Myocyte (in vitro differentiated cells): ENCODE data around the gene NDOR1. TPM values are rescaled to one million over a fixed set of nuclear protein-coding genes. Genes with fewer than 3 reads are reported as not detected.
"Not testable (repeated sequence)": the region's sequence is repeated elsewhere in the genome, so short reads cannot be mapped to it uniquely, and the experiment has no call there.

ENCODE experiments used
- DNase-seq: peaks from one replicate; pipeline ENCODE4 v3.0.0-alpha.2; 2012; ENCODE audit warnings: low read depth
- microRNA-seq: library from miRNA; unstranded; fragments of <30 nt; microRNA quantifications from one replicate; pipeline ENCODE4, GENCODE V29; 2016
- total RNA-seq: library from RNA; depleted of rRNA; stranded (reverse); fragments of >200 nt; gene quantifications from 2 replicates; pipeline ENCODE4 v1.2.3, GENCODE V29; 2014

The NDOR1 gene
- total RNA-seq, 1 donor from 2014 or later: 6.1 TPM

DNA sequence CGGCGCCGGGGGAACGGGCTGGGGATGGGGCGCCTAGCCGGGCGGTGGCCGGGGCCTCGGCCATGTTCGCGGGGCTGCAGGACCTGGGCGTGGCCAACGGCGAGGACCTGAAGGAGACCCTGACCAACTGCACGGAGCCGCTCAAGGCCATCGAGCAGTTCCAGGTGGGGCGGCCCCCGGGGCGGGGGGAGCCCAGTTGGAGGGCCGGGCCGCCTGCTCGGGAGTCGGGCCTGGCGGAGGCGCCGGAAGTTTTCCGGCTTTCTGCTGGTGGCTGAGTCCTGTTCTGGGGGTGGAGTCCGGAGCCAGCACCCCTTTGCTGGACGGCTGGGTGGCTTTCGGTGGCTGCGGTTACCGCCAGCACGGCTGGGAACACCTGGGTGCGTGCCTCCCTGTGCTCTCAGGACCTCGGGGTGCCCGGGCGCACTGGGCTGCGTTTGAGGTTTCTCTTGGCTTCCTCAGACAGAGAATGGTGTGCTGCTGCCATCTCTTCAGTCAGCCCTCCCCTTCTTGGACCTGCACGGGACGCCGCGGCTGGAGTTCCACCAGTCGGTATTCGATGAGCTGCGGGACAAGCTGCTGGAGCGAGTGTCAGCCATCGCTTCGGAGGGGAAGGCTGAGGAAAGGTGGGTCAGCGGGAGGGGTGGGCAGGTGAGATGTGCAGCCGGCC, 50.1 kb downstream of the NDOR1 start:
- DNase-seq: peak; percentile 48

DNA sequence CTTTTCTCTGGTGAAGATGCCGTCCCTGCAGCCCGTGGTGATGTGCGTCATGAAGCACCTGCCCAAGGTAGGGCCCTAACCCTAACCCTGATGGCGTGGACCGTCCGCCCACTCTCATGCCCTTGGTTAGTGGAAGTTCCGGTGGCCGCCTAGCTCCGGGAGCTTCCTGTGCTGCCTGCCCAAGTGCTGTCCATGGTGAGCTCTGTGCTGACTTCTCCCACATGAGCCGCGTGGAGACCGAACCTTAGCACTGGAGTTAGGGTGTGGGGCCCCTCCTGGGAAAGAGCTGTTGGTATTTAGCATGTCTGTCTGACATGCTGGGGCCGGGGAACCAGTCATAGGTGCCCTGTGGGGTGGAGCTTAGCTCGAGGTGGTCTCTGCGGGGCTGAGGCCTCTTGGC, 50.9 kb downstream of the NDOR1 start:
- DNase-seq: no peak

GRCh38 chr9:137256856-137257255, 51.4 kb downstream of the NDOR1 start:
- DNase-seq: no peak

DNA sequence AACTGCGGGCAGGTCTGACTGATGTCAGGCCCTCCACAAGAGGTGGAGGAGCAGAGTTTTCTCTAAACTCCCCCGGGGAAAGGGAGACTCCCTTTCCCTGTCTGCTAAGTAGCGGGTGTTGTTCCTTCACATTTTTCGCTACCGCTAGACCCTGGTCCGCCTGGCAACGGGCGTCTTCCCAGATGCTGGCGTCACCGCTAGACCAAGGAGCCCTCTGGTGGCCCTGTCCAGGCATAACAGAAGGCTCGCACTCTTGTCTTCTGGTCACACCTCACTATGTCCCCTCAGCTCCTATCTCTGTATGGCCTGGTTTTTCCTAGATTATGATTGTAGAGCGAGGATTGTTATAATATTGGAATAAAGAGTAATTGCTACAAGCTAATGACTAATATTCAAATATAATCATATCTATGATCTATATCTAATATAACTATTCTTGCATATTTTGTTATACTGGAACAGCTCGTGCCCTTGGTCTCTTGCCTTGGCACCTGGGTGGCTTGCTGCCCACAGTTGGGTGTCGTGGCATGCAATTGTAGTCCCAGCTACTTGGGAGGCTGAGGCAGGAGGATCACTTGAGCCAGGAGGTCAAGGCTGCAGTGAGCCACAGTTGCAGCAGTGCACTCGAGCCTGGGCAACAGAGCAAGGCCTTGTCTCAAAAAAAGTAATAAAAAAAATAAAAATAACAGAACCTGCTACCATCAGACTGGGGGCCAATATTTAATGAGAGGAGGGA, 56.8 kb downstream of the NDOR1 start:
- DNase-seq: not testable (repeated sequence)

- DNase-seq: no peak
Measured at GRCh38 chr9:137262909-137263285, 57.4 kb downstream of the NDOR1 start.

- DNase-seq: no peak
Measured at GRCh38 chr9:137263506-137263905, 58.0 kb downstream of the NDOR1 start.

DNA sequence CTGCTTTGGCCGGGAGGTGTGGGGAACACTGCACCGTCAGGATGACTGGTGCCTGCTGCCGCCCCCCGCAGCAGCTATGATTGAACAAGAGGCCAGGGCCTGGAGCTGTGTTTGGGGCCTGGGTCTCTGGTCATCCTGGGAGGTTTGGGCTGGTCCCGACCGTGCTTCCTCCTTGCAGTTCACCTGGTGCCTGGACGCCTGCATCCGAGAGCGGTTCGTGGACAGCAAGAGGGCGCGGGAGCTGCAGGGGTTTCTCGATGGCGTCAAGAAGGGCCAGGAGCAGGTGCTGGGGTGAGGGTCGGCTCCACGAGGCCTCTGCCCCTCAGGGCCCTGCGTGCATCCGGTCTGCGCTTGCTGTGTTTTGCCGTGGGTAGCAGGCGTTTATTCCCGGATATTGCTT, 58.6 kb downstream of the NDOR1 start:
- DNase-seq: no peak

DNA sequence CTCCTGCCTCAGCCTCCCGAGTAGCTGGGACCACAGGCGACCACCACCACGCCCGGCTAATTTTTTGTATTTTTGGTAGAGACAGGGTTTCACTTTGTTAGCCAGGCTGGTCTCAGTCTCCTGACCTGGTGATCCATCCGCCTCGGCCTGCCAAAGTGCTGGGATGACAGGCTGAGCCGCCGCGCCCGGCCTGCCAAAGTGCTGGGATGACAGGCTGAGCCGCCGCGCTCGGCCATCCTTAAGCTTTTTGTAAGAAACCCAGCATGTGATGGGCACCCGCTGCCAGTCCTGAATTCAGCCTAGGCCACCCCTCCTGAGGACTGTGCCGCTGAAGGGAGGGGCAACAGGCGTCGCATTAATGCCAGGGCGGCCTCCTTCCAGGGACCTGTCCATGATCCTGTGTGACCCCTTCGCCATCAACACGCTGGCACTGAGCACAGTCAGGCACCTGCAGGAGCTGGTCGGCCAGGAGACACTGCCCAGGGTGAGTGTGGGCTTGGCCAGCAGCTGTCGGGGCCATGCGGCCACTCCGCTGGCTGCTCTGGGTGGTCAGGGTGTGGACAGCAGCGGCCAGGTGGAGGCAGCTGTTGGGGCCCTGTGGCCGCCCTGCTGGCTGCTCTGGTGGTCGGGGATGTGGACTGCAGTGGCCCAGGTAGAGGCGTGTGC, 60.1 kb downstream of the NDOR1 start:
- no peak for DNase-seq

DNA sequence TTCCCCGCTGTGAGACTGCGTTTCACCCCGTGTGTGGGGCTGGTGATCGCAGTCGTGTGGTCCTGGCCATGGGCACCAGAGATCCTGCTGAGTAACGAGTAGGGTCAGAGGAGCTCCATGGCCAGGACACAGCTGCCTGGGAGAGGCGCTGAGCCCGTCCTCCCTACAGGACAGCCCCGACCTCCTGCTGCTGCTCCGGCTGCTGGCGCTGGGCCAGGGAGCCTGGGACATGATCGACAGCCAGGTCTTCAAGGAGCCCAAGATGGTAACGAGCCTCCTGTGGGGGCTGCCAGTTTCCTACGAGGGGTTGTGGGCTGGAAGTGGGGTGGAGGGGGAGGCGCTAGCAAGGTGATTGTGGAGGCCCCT, 60.6 kb downstream of the NDOR1 start:
- DNase-seq: no peak

Small RNA genes lying within 50 kb of the gene (microRNA-seq; reads per million reads assigned to microRNA genes)
- gene MIR3621: not detected

Other genes with a start within 250 kb of the NDOR1 start
- gene PTGDS, start 228.2 kb upstream of the NDOR1 start, total RNA-seq: 126 and 177 TPM in 2 replicates
- gene LCNL1, start 222.7 kb upstream of the NDOR1 start, total RNA-seq: 5.0 and 13.8 TPM in 2 replicates
- gene PAXX, start 213.3 kb upstream of the NDOR1 start, total RNA-seq: 57.3 and 67.3 TPM in 2 replicates
- gene CLIC3, start 209.1 kb upstream of the NDOR1 start, total RNA-seq: not detected in 2 replicates
- 21.1 and 26.3 TPM in 2 replicates for gene ABCA2, start 177.5 kb upstream of the NDOR1 start, total RNA-seq
- not detected in 2 replicates for gene FUT7, start 173.6 kb upstream of the NDOR1 start, total RNA-seq
- 4.8 TPM in 2 replicates for gene NPDC1, start 159.5 kb upstream of the NDOR1 start, total RNA-seq
- 0.13 and 0.68 TPM in 2 replicates for gene ENTPD2, start 151.6 kb upstream of the NDOR1 start, total RNA-seq
- gene SAPCD2, start 135.1 kb upstream of the NDOR1 start, total RNA-seq: 1.9 and 4.7 TPM in 2 replicates
- gene UAP1L1, start 128.2 kb upstream of the NDOR1 start, total RNA-seq: 40.2 and 46.4 TPM in 2 replicates
- gene MAN1B1, start 118.7 kb upstream of the NDOR1 start, total RNA-seq: 75.5 and 76.6 TPM in 2 replicates
- gene DPP7, start 91.0 kb upstream of the NDOR1 start, total RNA-seq: 132 and 142 TPM in 2 replicates
- gene GRIN1, start 66.5 kb upstream of the NDOR1 start, total RNA-seq: 0.05 TPM in 1 of 2 replicates, not detected in the other
- gene LRRC26, start 35.6 kb upstream of the NDOR1 start, total RNA-seq: not detected in 2 replicates
- not detected in 2 replicates for gene TMEM210, start 33.6 kb upstream of the NDOR1 start, total RNA-seq
- gene ANAPC2, start 17.1 kb upstream of the NDOR1 start, total RNA-seq: 28.7 and 30.6 TPM in 2 replicates
- gene SSNA1, start 17.0 kb upstream of the NDOR1 start, total RNA-seq: 143 and 158 TPM in 2 replicates
- gene TPRN, start 5.0 kb upstream of the NDOR1 start, total RNA-seq: 19.5 and 25.3 TPM in 2 replicates
- 39.2 and 48.4 TPM in 2 replicates for gene TMEM203, start 52 bp upstream of the NDOR1 start, total RNA-seq
- gene RNF208, start 16.5 kb downstream of the NDOR1 start, total RNA-seq: 0.21 and 0.36 TPM in 2 replicates
- gene CYSRT1, start 19.5 kb downstream of the NDOR1 start, total RNA-seq: 1.4 and 2.0 TPM in 2 replicates
- not detected in 2 replicates for gene RNF224, start 21.8 kb downstream of the NDOR1 start, total RNA-seq
- 0.56 and 0.62 TPM in 2 replicates for gene SLC34A3, start 25.2 kb downstream of the NDOR1 start, total RNA-seq
- gene TUBB4B, start 35.6 kb downstream of the NDOR1 start, total RNA-seq: 211 and 249 TPM in 2 replicates
- not detected in 2 replicates for gene STPG3, start 45.6 kb downstream of the NDOR1 start, total RNA-seq
- gene NELFB, start 49.6 kb downstream of the NDOR1 start, total RNA-seq: 37.3 and 48.3 TPM in 2 replicates
- 1.1 and 3.6 TPM in 2 replicates for gene TOR4A, start 72.0 kb downstream of the NDOR1 start, total RNA-seq
- 1.2 and 2.0 TPM in 2 replicates for gene NRARP, start 96.6 kb downstream of the NDOR1 start, total RNA-seq
- gene EXD3, start 217.5 kb downstream of the NDOR1 start, total RNA-seq: 12.5 and 15.3 TPM in 2 replicates
- 1.2 and 3.1 TPM in 2 replicates for gene NOXA1, start 217.7 kb downstream of the NDOR1 start, total RNA-seq
- 0.19 and 0.31 TPM in 2 replicates for gene ENTPD8, start 235.7 kb downstream of the NDOR1 start, total RNA-seq